ENCODE data around the gene TMEM134.
A peak's percentile ranks its signal among the peaks of the same experiment; 100 is the strongest.

TMEM134 gene

DNA sequence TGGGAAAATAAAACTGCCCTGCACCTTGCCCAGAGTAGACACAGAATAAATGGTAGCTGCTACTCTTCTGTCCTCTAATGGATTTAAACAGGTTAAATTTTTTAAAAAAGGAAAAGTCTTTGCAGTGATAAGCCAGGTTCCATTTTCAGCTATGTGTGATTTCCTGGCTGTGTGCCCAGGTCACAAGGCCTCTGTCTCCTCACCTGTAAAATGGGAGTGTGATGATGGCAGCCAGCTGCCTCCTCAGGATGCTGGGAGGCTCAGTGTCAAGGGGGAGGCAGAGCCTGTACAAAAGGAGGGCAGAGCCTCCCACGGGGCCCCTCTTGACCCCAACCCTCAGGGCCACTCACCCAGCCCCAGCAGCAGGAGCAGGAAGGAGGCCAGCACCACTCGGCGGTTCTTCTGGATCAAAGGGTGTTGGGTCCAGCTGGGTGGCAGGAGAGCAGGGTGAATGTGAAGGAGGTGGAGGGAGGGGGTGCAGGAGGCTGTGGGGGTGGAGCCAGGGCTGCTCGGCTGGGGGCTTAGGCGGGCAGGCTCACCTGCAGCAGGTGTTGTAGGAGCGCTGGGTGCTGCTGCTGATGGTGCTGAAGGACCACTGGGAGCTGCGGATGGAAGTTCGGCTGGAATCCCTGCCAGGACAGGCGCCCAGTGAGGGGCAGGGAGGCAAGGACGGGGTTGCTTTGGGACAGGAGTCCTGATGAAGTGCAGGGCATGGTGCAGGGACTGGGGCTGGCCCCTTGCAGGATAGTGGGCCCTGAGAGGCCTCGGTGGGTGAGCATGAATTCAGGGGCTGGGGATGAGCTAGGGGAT, 1.9 kb downstream of the TMEM134 start:
- peak overlapping the region; percentile 62 for H3K4me3 ChIP-seq (ENCODE audit: low read length)
- DNase-seq (ENCODE audit: low read depth) = no peak
- TF ChIP-seq, protein P1, sequence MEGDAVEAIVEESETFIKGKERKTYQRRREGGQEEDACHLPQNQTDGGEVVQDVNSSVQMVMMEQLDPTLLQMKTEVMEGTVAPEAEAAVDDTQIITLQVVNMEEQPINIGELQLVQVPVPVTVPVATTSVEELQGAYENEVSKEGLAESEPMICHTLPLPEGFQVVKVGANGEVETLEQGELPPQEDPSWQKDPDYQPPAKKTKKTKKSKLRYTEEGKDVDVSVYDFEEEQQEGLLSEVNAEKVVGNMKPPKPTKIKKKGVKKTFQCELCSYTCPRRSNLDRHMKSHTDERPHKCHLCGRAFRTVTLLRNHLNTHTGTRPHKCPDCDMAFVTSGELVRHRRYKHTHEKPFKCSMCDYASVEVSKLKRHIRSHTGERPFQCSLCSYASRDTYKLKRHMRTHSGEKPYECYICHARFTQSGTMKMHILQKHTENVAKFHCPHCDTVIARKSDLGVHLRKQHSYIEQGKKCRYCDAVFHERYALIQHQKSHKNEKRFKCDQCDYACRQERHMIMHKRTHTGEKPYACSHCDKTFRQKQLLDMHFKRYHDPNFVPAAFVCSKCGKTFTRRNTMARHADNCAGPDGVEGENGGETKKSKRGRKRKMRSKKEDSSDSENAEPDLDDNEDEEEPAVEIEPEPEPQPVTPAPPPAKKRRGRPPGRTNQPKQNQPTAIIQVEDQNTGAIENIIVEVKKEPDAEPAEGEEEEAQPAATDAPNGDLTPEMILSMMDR (IDR thresholded peaks at IDR 0.05; ENCODE audit: insufficient read depth, low read depth, low read length, missing control alignments) = no peak

- TF ChIP-seq, protein P1 (IDR thresholded peaks at IDR 0.05; ENCODE audit: insufficient read depth, low read depth, low read length, missing control alignments) = no peak
- no peak overlapping the region for H3K4me3 ChIP-seq (ENCODE audit: low read length)
- DNase-seq (ENCODE audit: low read depth) = no peak
These were observed 2.7 kb downstream of the TMEM134 start for GRCh38 chr11:67466367-67466766.

GRCh38 chr11:67465530-67465929, 3.5 kb downstream of the TMEM134 start:
- peak; percentile 60 for DNase-seq (ENCODE audit: low read depth)
- H3K4me3 ChIP-seq (ENCODE audit: low read length) = peak overlapping the region; percentile 57

DNA sequence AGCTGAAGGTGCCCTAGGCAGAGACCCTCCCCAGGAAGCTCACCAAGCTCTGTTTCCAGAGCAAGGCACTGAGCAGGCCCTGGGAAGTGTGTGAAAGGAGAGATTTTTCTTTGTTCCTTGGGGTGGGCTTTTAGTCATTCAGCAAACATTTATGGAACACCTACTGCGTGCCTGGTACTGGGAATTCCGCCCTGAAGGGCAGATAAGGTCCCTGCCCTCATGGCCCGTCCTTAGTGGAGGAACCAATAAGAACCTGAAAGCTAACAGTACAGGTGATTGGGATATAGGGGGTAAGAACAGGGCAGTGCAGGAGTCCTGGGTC, 3.9 kb downstream of the TMEM134 start:
- TF ChIP-seq, protein P1 (IDR thresholded peaks at IDR 0.05; ENCODE audit: insufficient read depth, low read depth, low read length, missing control alignments) = no peak
- H3K4me3 ChIP-seq (ENCODE audit: low read length) = peak overlapping the region; percentile 57
- DNase-seq (ENCODE audit: low read depth) = peak; percentile 27

GRCh38 chr11:67464411-67465188, 4.5 kb downstream of the TMEM134 start:
- peak overlapping the region; percentile 57 for H3K4me3 ChIP-seq (ENCODE audit: low read length)
- TF ChIP-seq, protein P1 (IDR thresholded peaks at IDR 0.05; ENCODE audit: insufficient read depth, low read depth, low read length, missing control alignments) = no peak
- peak; percentile 94 for DNase-seq (ENCODE audit: low read depth)

GRCh38 chr11:67463680-67464410, 5.2 kb downstream of the TMEM134 start:
- H3K4me3 ChIP-seq (ENCODE audit: low read length) = peak overlapping the region; percentile 20
- DNase-seq (ENCODE audit: low read depth) = peak; percentile 87
- TF ChIP-seq, protein P1 (IDR thresholded peaks at IDR 0.05; ENCODE audit: insufficient read depth, low read depth, low read length, missing control alignments) = no peak

DNA sequence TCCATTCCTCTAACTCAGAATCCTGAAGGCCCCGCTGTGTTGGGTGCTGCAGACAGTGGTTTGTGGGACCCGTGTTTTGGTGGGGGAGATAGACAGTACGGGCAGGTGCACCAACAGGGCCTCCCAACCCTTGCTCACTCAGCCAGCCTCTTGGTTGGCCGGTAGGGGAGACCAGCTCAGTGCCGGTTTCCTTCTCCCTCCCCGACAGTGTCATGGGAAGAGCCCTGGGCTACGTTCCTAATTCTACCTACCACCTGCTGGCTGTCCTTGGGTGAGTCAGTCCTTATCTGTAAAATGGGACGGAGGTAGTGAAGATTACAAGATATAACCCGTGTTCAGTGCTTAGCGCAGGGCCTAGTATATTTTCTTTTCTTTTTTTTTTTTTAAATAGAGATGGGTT, 5.9 kb downstream of the TMEM134 start:
- H3K4me3 ChIP-seq (ENCODE audit: low read length) = no peak overlapping the region
- DNase-seq (ENCODE audit: low read depth) = no peak
- TF ChIP-seq, protein P1 (IDR thresholded peaks at IDR 0.05; ENCODE audit: insufficient read depth, low read depth, low read length, missing control alignments) = no peak
